VCaP (cell line): ENCODE data around the gene ZMIZ2.

ENCODE experiments used
- H3K27ac ChIP-seq: fragments of 450-650 bp; 2 replicates; pipeline ENCODE4 v1.5.1; 2017
- CTCF ChIP-seq: fragments of 450-650 bp; conservative IDR thresholded peaks from 2 replicates; pipeline ENCODE4 v1.5.1; 2017; ENCODE audit warnings: mild to moderate bottlenecking, moderate library complexity

The ZMIZ2 gene

GRCh38 chr7:44797329-44798258, 48.9 kb downstream of the ZMIZ2 start:
- TF ChIP-seq CTCF, result peak; percentile 70
- peak overlapping the region; percentile 99 for H3K27ac ChIP-seq

GRCh38 chr7:44798649-44799305, 50.1 kb downstream of the ZMIZ2 start:
- TF ChIP-seq CTCF, result no peak
- peak overlapping the region; percentile 99 for H3K27ac ChIP-seq

- H3K27ac ChIP-seq, result peak overlapping the region; percentile 2; the same call in 1 of the 2 replicates
- TF ChIP-seq CTCF, result no peak
Measured at GRCh38 chr7:44799939-44800338, 51.3 kb downstream of the ZMIZ2 start.

- no peak for TF ChIP-seq CTCF
- no peak overlapping the region; the same call in 1 of the 2 replicates for H3K27ac ChIP-seq
Measured at GRCh38 chr7:44801890-44802289, 53.2 kb downstream of the ZMIZ2 start.

- no peak for TF ChIP-seq CTCF
- no peak overlapping the region for H3K27ac ChIP-seq
Measured at GRCh38 chr7:44802418-44803025, 53.9 kb downstream of the ZMIZ2 start.

- peak overlapping the region; percentile 14; the same call in 1 of the 2 replicates for H3K27ac ChIP-seq
Measured at GRCh38 chr7:44803828-44804519, 55.3 kb downstream of the ZMIZ2 start.

GRCh38 chr7:44805950-44806349, 57.3 kb downstream of the ZMIZ2 start:
- no peak overlapping the region; the same call in 1 of the 2 replicates for H3K27ac ChIP-seq

More at GRCh38 chr7:44805950-44806349, 57.3 kb downstream of the ZMIZ2 start:
- no peak for TF ChIP-seq CTCF
